SIG-M5 (cell line): ENCODE measurements around the gene CSF1R.

ENCODE experiments used
- DNase-seq: peaks from one replicate; lab custom pipeline; 2025; lab: John Stamatoyannopoulos, UW

Gene CSF1R

GRCh38 chr5:150120617-150121447 is 34.5 kb upstream of the CSF1R start:
- no peak for DNase-seq

- DNase-seq, result no peak
Measured at GRCh38 chr5:150120062-150120441, 33.7 kb upstream of the CSF1R start.

GRCh38 chr5:150119421-150120061 is 33.2 kb upstream of the CSF1R start:
- DNase-seq, result no peak

- no peak for DNase-seq
Measured at GRCh38 chr5:150118561-150119229, 32.3 kb upstream of the CSF1R start.

GRCh38 chr5:150117945-150118560 is 31.7 kb upstream of the CSF1R start:
- DNase-seq, result no peak

- no peak for DNase-seq
Measured at GRCh38 chr5:150116667-150117400, 30.5 kb upstream of the CSF1R start.

- DNase-seq, result no peak
Measured at GRCh38 chr5:150114773-150115408, 28.5 kb upstream of the CSF1R start.

GRCh38 chr5:150114102-150114641 is 27.8 kb upstream of the CSF1R start:
- no peak for DNase-seq

GRCh38 chr5:150113047-150113744 is 26.8 kb upstream of the CSF1R start:
- no peak for DNase-seq

GRCh38 chr5:150112201-150113046 is 26.1 kb upstream of the CSF1R start:
- no peak for DNase-seq

- no peak for DNase-seq
Measured at GRCh38 chr5:150111122-150111521, 24.8 kb upstream of the CSF1R start.

- no peak for DNase-seq
Measured at GRCh38 chr5:150109921-150110320, 23.6 kb upstream of the CSF1R start.

GRCh38 chr5:150108711-150109514 is 22.6 kb upstream of the CSF1R start:
- no peak for DNase-seq

GRCh38 chr5:150107909-150108447 is 21.6 kb upstream of the CSF1R start:
- DNase-seq, result no peak

GRCh38 chr5:150106674-150107426 is 20.5 kb upstream of the CSF1R start:
- no peak for DNase-seq

- no peak for DNase-seq
Measured at GRCh38 chr5:150105928-150106615, 19.7 kb upstream of the CSF1R start.

GRCh38 chr5:150104550-150104870 is 18.2 kb upstream of the CSF1R start:
- no peak for DNase-seq
